Tibial nerve (tissue), 4 donors: ENCODE data around the gene FSTL4.

Source experiments
- CTCF ChIP-seq, 5 experiments: fragments of 200-600 bp in 3 of 5; fragments of 450-650 bp in 2 of 5; sonication (generic) in 3 of 5; IDR thresholded peaks; one replicate each; pipeline ENCODE4 v1.5.1; 2016 to 2019; ENCODE audit warnings: antibody characterized with exemption in 5 of 5, mild to moderate bottlenecking in 3 of 5, moderate library complexity in 2 of 5
- EP300 ChIP-seq, 2 donors: sonication (generic); formaldehyde crosslinking; IDR thresholded peaks; one replicate each; pipeline ENCODE4 v1.6.1; 2017; ENCODE audit warnings: antibody characterized with exemption in 2 of 2, mild to moderate bottlenecking in 1 of 2
- POLR2A ChIP-seq, 2 donors: fragments of 450-650 bp; IDR thresholded peaks; one replicate each; pipeline ENCODE4 v1.6.1; 2017; ENCODE audit warnings: antibody characterized with exemption in 2 of 2, mild to moderate bottlenecking in 2 of 2, moderate library complexity in 2 of 2

GRCh38 chr5:133494232-133494922 lies 118.0 kb downstream of the FSTL4 start:
- no peak for TF ChIP-seq CTCF (IDR thresholded peaks at IDR 0.05)
- TF ChIP-seq EP300 (IDR thresholded peaks at IDR 0.05), result no peak
- no peak for TF ChIP-seq POLR2A (IDR thresholded peaks at IDR 0.05)
